K562 (cell line): ENCODE results near the gene GSKIP. TPM values are rescaled to one million over a fixed set of nuclear protein-coding genes. Genes with fewer than 3 reads are reported as not detected.

Experiments used
- CXXC5 ChIP-seq: fragments of 250-450 bp; sonication (Bioruptor Pico); IDR thresholded peaks from 2 replicates; pipeline ENCODE4 v1.8.0; 2022; ENCODE audit warnings: inconsistent platforms, mild to moderate bottlenecking, moderate library complexity
- E2F3 ChIP-seq: fragments of 250-450 bp; sonication (Bioruptor Pico); IDR thresholded peaks from 2 replicates; pipeline ENCODE4 v1.4.0; 2020; ENCODE audit warnings: mild to moderate bottlenecking
- E2F8 ChIP-seq: fragments of 450-650 bp; IDR thresholded peaks from 2 replicates; pipeline ENCODE4 v1.7.1; 2018; ENCODE audit warnings: mild to moderate bottlenecking, low read depth; ENCODE audit not compliant: partially characterized antibody
- HLTF ChIP-seq: fragments of 450-650 bp; IDR thresholded peaks from 2 replicates; pipeline ENCODE4 v1.6.1; 2016
- HNRNPL ChIP-seq: fragments of 200-400 bp; formaldehyde crosslinking; IDR thresholded peaks from 2 replicates; pipeline ENCODE4 v1.6.1; 2017; ENCODE audit warnings: low read depth, mild to moderate bottlenecking, low read length
- MEF2D ChIP-seq: conservative IDR thresholded peaks from 2 replicates; pipeline ENCODE4 v1.6.1; 2016; ENCODE audit warnings: low read depth, missing genetic modification characterization, missing compliant biosample characterization
- NR4A1 ChIP-seq, 2 experiments: fragments of 250-450 bp in 1 of 2; fragments of 450-650 bp in 1 of 2; sonication (Bioruptor Pico) in 1 of 2; IDR thresholded peaks; 2 replicates each; pipeline versions ENCODE4 v1.4.0 to v1.6.1; 2016 to 2020; ENCODE audit warnings: mild to moderate bottlenecking in 2 of 2, missing compliant biosample characterization in 1 of 2, missing genetic modification characterization in 1 of 2, moderate library complexity in 1 of 2
- PRMT5 ChIP-seq: sonication (generic); formaldehyde crosslinking; IDR thresholded peaks from 2 replicates; pipeline ENCODE4 v1.5.0; 2020; ENCODE audit warnings: missing genetic modification reagents
- SMARCA4 ChIP-seq: fragments of 450-650 bp; IDR thresholded peaks from 2 replicates; pipeline ENCODE4 v1.6.1; 2016
- ZBTB1 ChIP-seq: sonication (generic); formaldehyde crosslinking; IDR thresholded peaks from 2 replicates; pipeline ENCODE4 v1.8.1; 2023; ENCODE audit warnings: missing genetic modification reagents, low read depth, mild to moderate bottlenecking, borderline replicate concordance
- ZFP1 ChIP-seq: fragments of 450-650 bp; formaldehyde crosslinking; IDR thresholded peaks from 2 replicates; pipeline ENCODE4 v1.4.0; 2020; ENCODE audit warnings: mild to moderate bottlenecking, mixed read lengths
- ZNF143 ChIP-seq: sonication (generic); formaldehyde crosslinking; IDR thresholded peaks from 2 replicates; pipeline ENCODE4 v1.9.0; 2022; ENCODE audit warnings: mild to moderate bottlenecking, missing genetic modification reagents
- ZNF197 ChIP-seq: fragments of 200-800 bp; sonication (Bioruptor generic); IDR thresholded peaks from 2 replicates; pipeline ENCODE4 v1.6.1; 2016; ENCODE audit warnings: low read depth, missing genetic modification characterization, missing compliant biosample characterization
- ZNF282 ChIP-seq: sonication (generic); formaldehyde crosslinking; IDR thresholded peaks from 2 replicates; pipeline ENCODE4 v1.8.1; 2023; ENCODE audit warnings: missing genetic modification reagents
- ZNF384 ChIP-seq: IDR thresholded peaks from 2 replicates; pipeline ENCODE4 v1.6.1; 2012; ENCODE audit warnings: low read depth, low read length, improper control_type of control experiment
- ZNF699 ChIP-seq: fragments of 250-450 bp; sonication (Bioruptor Pico); IDR thresholded peaks from 2 replicates; pipeline ENCODE4 v1.8.0; 2021; ENCODE audit warnings: mild to moderate bottlenecking, moderate library complexity; ENCODE audit not compliant: insufficient replicate concordance
- polyA plus RNA-seq, 8 experiments: library from polyadenylated mRNA; depleted of rRNA in 4 of 8; stranded (reverse) in 5 of 8; unstranded in 3 of 8; fragments of >200 nt; fragmentation: Nextera tagmentation in 2 of 8; fragmentation: Illumina TruSeq in 1 of 8; extraction: Ambion mirVana in 2 of 8; extraction: Trizol in 1 of 8; gene quantifications; 2 replicates each; pipeline versions ENCODE4 v1.2.1 to v1.2.3, GENCODE V29; 2011 to 2014; ENCODE audit warnings: inconsistent platforms in 1 of 8, missing spikeins in 1 of 8
- total RNA-seq, 7 experiments: library from RNA; depleted of rRNA in 6 of 7; stranded (reverse); fragments of >200 nt in 6 of 7; fragmentation: Illumina TruSeq in 2 of 7; extraction: Trizol in 2 of 7; gene quantifications; 2 replicates each; pipeline versions ENCODE4 v1.2.1 to v1.2.3, GENCODE V29; 2011 to 2021; ENCODE audit warnings: low replicate concordance in 1 of 7
- TF ChIP-seq, protein P1 (sequence below): fragments of 250-450 bp; sonication (Bioruptor Pico); IDR thresholded peaks from 2 replicates; pipeline ENCODE4 v1.6.1; 2021; ENCODE audit warnings: mild to moderate bottlenecking
- TF ChIP-seq, protein P2 (sequence below): fragments of 450-650 bp; IDR thresholded peaks from 2 replicates; pipeline ENCODE4 v1.6.1; 2016; ENCODE audit warnings: mild to moderate bottlenecking
- TF ChIP-seq, protein P3 (sequence below): sonication (generic); formaldehyde crosslinking; IDR thresholded peaks from 2 replicates; pipeline ENCODE4 v1.8.0; 2022; ENCODE audit warnings: mild to moderate bottlenecking, missing genetic modification reagents

Gene GSKIP
- total and polyA plus RNA-seq, 9 of the 15 experiments (the other 6 are each of a cell fraction or from before 2014, with no cell fraction given) = 12.9 to 58.9 (median 22.2) TPM

DNA sequence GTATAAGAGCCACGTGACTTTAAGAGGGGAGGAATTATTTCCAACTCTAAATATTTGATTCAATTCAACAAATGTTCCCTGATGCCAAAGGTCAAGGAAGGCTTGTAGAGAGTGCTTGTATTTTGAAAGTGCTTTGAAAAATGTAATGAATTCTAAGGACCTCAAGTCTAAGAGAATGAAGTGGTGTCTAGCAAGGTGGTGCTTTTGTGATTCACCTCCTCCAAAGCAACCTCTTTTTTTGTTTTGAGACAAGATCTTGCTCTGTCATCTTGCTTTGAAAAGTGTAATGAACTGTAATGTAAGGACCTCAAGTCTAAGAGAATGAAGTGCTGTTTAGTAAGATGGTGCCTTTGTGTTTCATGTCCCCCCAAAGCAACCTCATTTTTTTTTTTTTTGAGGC is 42.4 kb downstream of the GSKIP start (continued):
- TF ChIP-seq E2F8 (no peak), HLTF (no peak), ZNF384 (peak; percentile 68), ZNF282 (CRISPR knock-in tag) (no peak), E2F3 (CRISPR knock-in tag) (no peak), PRMT5 (no peak), ZNF143 (CRISPR knock-in tag) (no peak), NR4A1 (CRISPR knock-in tag; IDR thresholded peaks at IDR 0.05) (no peak), NR4A1 (tag; IDR thresholded peaks at IDR 0.05) (no peak), ZNF197 (no peak), SMARCA4 (0 out of 2 replicates have a peak, but pooled peaks have one; percentile 34), CXXC5 (no peak), ZNF699 (CRISPR knock-in tag) (no peak), MEF2D (tag) (no peak), ZBTB1 (no peak), HNRNPL (no peak), ZFP1 (CRISPR knock-in tag) (no peak)
- TF ChIP-seq, protein P1, sequence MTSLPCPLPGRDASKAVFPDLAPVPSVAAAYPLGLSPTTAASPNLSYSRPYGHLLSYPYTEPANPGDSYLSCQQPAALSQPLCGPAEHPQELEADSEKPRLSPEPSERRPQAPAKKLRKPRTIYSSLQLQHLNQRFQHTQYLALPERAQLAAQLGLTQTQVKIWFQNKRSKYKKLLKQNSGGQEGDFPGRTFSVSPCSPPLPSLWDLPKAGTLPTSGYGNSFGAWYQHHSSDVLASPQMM (CRISPR knock-in tag) = no peak
- TF ChIP-seq, protein P2, sequence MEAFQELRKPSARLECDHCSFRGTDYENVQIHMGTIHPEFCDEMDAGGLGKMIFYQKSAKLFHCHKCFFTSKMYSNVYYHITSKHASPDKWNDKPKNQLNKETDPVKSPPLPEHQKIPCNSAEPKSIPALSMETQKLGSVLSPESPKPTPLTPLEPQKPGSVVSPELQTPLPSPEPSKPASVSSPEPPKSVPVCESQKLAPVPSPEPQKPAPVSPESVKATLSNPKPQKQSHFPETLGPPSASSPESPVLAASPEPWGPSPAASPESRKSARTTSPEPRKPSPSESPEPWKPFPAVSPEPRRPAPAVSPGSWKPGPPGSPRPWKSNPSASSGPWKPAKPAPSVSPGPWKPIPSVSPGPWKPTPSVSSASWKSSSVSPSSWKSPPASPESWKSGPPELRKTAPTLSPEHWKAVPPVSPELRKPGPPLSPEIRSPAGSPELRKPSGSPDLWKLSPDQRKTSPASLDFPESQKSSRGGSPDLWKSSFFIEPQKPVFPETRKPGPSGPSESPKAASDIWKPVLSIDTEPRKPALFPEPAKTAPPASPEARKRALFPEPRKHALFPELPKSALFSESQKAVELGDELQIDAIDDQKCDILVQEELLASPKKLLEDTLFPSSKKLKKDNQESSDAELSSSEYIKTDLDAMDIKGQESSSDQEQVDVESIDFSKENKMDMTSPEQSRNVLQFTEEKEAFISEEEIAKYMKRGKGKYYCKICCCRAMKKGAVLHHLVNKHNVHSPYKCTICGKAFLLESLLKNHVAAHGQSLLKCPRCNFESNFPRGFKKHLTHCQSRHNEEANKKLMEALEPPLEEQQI = no peak
- TF ChIP-seq, protein P3, sequence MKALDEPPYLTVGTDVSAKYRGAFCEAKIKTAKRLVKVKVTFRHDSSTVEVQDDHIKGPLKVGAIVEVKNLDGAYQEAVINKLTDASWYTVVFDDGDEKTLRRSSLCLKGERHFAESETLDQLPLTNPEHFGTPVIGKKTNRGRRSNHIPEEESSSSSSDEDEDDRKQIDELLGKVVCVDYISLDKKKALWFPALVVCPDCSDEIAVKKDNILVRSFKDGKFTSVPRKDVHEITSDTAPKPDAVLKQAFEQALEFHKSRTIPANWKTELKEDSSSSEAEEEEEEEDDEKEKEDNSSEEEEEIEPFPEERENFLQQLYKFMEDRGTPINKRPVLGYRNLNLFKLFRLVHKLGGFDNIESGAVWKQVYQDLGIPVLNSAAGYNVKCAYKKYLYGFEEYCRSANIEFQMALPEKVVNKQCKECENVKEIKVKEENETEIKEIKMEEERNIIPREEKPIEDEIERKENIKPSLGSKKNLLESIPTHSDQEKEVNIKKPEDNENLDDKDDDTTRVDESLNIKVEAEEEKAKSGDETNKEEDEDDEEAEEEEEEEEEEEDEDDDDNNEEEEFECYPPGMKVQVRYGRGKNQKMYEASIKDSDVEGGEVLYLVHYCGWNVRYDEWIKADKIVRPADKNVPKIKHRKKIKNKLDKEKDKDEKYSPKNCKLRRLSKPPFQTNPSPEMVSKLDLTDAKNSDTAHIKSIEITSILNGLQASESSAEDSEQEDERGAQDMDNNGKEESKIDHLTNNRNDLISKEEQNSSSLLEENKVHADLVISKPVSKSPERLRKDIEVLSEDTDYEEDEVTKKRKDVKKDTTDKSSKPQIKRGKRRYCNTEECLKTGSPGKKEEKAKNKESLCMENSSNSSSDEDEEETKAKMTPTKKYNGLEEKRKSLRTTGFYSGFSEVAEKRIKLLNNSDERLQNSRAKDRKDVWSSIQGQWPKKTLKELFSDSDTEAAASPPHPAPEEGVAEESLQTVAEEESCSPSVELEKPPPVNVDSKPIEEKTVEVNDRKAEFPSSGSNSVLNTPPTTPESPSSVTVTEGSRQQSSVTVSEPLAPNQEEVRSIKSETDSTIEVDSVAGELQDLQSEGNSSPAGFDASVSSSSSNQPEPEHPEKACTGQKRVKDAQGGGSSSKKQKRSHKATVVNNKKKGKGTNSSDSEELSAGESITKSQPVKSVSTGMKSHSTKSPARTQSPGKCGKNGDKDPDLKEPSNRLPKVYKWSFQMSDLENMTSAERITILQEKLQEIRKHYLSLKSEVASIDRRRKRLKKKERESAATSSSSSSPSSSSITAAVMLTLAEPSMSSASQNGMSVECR (CRISPR knock-in tag) = no peak
